HG03575 (cell line): Measurements from ENCODE around the gene PILRB.
"Not testable (repeated sequence)": the region's sequence is repeated elsewhere in the genome, so short reads cannot be mapped to it uniquely, and the experiment has no call there.

Experiments used
- ATAC-seq: cut with Tn5 transposase; IDR thresholded peaks from one replicate; pipeline ENCODE4 v1.9.1; 2021; ENCODE audit not compliant: unreplicated experiment, insufficient number of reproducible peaks, low FRiP score; ENCODE audit errors: extremely low read depth

Gene PILRB

DNA sequence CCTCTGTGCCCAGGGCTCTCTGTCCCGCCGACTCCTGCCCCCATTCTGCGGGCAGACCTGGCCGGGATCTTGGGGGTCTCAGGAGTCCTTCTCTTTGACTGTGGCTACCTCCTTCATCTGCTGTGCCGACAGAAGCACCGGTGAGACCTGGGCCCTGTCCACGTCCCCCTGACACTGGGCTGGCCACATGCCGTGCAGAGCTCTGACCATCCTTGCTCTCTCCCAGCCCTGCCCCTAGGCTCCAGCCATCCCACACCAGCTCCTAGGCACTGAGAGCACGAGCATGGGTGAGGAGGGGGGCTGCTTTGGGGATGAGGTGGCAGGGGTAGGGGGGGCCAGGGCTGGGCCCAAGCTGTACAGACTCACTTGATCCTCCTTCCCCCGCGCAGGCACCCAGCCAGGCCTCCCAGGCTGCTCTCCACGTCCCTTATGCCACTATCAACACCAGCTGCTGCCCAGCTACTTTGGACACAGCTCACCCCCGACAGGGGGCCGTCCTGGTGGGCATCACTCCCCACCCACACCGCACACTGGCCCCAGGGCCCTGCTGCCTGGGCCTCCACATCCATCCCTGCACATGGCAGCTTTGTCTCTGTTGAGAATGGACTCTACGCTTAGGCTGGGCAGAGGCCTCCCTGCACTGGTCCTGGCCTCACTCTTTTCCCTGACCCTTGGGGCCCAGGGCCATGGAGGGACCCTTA, 4.8 kb upstream of the PILRB start:
- no peak for ATAC-seq

DNA sequence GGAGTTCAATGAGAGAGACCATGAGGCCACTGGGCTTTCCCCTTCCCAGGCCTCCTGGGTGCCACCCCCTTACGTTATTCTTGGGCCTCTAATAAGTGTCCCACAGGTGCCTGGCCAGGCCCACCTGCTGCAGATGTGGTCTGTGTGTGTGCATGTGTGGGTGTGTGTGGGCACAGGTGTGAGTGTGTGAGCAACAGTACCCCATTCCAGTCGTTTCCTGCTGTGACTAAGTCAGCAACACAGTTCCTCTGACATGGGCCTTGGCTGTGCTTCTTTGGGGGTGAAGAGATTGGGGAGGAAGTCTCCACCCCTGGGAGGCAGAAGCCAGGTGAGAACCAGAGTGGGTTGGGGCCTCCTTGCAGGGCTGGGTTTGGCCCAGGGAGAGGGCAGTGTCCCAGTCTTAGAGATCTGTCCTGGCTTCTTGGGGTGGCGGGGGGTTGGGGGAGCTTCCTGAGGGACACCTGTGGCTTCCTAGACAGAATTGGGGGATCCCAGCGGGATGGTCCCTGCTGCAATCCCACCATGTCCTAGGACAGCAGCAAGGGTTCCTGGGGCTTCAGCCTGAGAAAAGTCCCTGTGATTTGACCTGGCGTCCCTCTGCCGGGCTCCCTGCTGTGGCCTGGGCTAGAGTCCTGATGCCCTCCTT, 4.1 kb upstream of the PILRB start:
- ATAC-seq: no peak

DNA sequence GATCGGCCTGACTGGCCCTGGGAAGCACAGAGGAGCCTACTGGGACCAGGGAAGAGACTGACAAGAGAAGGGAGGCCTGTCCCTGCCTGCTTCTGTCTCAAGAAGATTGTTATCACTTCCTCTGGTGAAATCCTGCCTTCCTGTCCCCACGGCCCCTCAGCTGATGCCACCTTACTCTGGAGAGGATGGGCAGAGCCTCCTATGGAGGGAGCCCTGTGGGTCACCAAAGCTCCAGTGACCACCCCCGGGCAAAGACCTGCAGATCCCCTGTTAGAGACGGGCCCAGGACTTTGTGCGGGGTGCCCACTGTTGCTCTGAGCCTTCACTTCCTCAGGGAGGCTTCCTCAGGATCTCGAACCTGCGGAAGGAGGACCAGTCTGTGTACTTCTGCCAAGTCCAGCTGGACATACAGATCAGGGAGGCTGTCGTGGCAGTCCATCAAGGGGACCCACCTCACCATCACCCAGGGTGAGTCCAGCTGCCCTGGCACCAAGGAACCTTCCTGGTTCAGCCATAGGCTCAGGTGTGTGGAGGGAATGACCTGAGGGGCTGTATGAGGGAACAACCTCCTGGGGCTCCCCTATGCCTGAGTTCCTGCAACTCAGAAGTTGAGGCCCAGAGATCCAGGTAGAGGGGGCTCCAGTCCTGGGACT, 1.4 kb upstream of the PILRB start:
- ATAC-seq: no peak

DNA sequence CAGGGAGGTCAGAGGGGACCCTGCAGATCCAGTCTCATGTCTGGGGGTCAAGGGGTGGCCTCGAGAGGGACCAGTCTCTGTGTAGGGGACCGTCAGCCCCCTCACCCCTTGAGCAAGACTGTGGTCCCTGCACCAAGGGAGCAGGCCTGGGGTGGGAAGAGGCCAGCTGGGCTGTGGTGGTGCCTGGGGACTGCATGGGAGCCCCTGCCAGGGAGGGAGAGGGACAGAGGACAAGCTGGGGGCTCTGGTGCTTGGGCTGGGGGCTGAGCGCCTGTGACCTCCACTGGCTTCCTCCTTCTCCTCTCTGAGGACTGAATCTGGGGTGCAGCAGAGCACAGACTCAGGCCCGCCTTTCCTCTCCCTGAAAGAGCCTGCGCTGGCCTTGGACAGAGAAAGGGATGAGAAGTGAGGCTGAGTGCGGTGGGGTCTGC, 771 bp upstream of the PILRB start:
- ATAC-seq: no peak

DNA sequence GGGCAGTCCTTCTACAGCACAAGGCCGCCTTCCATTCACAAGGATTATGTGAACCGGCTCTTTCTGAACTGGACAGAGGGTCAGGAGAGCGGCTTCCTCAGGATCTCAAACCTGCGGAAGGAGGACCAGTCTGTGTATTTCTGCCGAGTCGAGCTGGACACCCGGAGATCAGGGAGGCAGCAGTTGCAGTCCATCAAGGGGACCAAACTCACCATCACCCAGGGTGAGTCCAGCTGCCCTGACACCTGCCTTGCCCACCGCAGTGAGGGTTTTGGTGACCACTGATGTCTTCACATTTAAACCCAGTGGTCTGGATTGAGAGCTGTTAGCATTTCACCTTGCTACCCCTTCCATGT, 918 bp downstream of the PILRB start:
- ATAC-seq: no peak

DNA sequence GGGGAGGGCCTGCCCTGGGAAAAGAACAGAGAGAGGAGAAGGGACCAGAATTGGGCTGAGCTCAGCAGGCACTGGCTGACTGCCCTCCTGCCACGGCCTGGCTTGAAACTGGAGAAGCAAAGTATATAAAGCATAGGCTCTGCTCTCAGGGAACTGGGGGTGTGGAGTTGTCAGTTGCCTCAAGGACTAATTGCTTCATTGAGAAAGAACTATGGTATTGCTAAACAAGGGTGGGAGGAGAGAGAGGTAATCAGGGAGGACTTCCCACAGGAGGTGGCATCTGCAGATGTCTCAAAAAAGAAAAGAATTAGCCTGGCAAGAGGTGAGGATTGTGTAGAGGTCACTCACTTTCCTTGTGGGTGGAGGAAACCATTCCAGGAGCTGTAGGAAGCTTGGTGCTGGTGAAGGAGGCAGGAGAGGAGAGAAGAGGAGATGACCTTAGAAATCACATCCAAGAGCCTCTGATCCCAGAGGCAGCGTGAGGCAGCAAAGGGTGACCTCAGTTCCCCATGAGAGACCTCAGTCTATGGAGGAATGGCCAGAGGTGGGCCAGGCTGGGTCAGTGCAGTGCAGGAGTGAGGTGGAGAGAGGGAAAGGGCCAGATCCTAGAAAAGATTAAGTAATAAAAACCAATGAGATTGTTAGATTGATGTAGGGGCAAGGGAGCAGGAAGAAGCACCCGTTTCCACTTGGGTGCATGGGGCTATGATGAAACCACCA, 2.4 kb downstream of the PILRB start:
- no peak for ATAC-seq

DNA sequence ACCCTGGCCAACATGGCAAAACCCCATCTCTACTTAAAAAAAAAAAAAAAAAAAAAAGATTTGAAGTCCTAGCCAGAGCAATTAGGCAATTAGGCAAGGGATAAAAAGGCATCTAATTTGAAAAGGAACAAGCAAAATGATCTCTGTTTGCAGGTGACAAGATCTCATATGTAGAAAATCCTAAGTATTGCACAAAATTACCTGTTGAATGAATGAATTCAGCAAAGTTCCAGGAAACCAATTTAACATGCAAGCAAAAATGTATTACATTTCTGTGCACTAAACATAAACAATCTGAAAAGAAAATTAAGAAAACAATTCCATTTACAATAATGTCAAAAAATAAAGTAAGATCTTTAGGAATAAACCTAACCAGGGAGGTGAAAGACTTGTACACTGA, 5.2 kb downstream of the PILRB start:
- no peak for ATAC-seq

DNA sequence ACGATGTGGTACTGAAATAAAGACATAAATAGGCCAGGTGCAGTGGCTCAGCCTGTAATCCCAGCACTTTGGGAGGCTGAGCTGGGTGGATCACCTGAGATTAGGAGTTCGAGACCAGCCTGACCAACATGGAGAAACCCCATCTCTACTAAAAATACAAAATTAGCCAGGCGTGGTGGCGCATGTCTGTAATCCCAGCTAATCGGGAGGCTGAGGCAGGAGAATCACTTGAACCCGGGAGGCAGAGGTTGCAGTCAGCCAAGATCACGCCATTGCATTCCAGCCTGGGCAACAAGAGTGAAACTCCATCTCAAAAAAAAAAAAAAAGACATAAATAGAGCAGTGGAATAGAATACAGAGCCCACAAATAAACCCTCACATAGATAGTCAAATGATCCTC, 5.9 kb downstream of the PILRB start:
- not testable (repeated sequence) for ATAC-seq

DNA sequence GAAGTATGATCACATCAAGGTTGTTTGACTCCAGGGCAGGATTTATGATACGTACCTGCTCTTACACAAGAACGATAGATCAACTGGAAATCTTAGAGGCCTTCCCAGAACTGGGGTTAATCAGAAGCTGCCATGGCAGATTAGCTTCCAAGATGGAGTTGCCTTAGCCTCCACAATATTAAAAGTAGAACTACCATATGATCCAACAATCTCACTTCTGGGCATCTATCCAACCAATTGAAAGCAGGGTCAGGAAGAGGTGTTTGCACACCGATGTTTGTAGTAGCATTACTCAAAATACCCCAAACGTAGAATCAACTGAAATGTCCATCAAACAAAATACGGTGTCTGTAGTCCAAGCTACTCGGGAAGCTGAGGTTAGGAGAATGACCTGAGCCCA, 6.6 kb downstream of the PILRB start:
- ATAC-seq: no peak

DNA sequence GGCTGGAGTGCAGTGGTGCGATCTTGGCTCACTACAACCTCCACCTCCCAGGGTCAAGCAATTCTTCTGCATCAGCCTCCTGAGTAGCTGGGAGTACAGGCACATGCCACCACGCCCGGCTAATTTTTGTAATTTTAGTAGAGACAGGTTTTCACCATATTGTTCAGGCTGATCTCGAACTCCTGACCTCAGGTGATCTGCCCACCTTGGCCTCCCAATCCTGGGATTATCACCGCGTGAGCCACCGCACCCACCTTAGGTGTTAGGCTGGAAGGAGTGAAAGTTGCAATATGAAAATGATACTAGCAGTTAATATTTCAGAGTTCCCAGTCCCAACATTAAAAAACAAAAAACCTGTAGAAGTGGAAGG, 8.1 kb downstream of the PILRB start:
- ATAC-seq: not testable (repeated sequence)

DNA sequence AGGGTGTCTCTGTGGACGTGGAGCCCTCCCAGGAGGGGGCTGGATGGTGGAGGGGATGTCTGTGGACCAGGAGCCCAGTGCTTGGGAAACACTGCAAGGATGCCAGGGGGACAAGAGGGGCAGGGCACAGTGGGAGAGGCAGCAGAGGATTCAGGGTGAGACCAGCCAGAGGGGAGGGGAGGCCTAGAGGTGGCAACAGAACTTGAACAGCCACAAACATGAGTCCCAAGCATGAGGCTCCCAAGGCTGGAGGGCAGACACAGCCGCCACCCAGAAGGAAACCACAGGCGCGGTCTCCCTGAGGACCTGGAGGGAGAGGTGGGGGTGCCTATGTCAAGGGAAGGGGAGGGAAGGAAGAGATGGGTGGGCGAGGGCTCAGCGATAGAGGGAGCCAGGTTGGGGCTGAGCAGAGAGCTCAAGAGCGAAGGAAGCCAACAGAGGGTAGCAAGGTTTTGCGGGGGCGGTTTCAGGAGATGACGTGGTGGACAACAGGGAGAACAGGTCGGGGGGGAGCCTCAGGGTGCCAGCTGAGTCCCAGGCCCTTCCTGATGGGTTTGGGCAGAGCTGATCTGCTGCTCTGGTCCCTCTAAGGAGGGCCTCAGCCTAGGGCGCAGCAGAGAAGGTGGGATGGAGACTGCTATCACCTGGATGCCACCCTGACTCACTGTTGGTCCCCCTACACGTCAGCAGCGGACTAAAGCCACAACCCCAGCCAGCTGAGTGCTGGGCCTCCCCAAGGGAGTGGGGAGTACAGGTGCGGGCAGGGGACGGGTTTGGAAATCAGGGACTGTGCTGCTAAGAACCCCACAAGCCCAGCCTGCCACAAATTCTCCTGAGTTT, 8.7 kb downstream of the PILRB start:
- ATAC-seq: no peak

DNA sequence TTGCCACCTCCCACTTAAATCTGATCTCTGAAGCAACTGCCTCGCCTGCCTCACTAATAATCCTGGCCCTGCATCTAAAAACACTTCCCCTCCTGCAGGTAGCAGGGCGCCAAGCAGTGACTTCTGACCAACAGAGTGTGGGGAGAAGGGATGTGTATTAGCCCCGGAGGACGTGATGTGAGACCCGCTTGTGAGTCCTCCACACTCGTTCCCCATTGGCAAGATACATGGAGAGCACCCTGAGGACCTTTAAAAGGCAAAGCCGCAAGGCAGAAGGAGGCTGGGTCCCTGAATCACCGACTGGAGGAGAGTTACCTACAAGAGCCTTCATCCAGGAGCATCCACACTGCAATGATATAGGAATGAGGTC, 9.3 kb downstream of the PILRB start:
- ATAC-seq: no peak

DNA sequence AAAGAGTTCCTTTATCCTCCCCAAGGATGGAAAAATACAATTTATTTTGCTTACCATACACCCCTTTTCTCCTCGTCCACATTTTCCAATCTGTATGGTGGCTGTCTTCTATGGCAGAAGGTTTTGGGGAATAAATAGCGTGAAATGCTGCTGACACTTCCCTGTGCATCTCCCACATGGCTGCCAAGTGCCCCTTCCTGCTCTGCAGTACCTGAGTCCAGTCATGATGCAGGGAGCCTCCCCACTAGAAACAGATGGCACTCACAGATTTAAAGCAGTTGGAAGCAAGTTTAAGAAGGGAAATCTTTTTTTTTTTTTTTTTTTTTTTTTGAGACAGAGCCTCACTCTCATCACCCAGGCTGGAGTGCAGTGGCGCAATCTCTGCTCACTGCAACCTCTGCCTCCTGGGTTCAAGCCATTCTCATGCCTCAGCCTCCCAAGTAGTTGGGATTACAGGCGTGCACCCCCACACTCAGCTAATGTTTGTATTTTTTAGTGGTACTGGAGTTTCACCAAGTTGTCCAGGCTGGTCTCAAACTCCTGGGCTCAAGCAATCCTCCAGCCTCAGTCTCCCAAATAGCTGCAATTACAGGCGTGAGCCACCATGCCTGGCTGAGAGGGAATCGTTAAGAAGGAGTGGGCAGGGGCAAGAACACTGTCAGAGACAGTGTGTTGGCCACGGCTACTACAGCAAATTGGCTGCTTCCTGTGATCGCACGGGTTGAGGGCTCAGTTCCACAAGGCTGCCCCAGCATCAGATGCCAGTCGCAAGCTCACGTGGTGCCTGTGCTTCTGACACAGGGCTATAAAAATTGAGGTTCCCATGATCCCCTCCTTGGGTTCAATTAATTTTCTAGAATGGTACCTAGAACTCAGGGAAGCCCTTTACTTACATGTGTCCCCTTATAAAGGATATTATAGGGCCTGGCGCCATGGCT, 10.0 kb downstream of the PILRB start:
- ATAC-seq: no peak

DNA sequence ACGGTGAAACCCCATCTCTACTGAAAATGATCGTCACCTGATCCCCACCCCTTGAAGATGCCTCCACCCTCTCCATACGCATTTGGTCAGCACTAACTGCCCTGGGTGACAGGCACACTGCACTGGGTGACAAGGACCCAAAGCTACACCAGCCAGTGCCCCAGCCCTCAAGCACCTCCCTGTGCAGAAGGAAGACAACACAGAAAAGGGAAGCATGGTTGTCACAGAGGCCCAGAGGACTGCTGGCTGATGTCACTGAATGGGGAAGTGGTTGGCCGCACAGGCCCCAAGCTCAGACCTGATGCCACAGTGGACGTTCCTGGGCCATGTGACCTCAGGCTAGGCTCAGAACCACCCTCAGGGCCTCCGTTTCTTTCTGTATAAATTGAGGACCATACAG, 11.2 kb downstream of the PILRB start:
- ATAC-seq: peak; percentile 32

DNA sequence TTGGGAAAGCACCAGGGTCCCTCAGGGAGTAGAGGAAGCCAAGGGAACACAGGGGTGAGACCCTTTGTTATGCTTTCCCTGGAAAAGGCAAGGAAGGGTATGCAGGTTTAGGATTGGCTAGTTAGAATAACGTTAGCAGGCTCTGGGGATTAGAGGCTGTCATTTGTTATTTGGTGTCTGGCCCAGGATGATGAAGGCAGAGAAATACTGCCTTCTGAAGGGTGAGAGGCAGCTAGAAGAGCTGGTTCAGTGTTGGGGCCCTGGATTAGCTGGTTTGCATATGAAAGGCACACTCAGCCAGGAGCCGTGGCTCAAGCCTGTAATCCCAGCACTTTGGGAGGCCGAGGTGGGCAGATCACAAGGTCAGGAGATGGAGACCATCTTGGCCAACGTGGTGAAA, 12.4 kb downstream of the PILRB start:
- ATAC-seq: no peak

DNA sequence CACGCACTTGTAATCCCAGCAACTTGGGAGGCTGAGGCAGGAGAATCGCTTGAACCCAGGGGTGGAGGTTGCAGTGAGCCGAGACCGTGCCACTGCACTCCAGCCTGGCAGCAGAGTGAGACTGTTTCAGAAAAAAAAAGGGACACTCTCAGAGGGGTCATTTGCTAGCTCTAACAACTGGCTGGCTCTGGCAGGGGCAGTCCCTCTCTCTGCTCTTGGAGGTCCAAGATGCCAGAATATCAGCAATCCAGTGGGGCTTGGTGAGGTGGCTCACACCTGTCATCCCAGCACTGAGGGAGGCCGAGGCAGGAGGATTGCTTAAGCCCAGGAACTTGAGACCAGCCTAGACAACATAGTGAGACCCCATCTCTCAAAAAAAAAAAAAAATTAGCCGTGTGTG, 12.8 kb downstream of the PILRB start:
- no peak for ATAC-seq

DNA sequence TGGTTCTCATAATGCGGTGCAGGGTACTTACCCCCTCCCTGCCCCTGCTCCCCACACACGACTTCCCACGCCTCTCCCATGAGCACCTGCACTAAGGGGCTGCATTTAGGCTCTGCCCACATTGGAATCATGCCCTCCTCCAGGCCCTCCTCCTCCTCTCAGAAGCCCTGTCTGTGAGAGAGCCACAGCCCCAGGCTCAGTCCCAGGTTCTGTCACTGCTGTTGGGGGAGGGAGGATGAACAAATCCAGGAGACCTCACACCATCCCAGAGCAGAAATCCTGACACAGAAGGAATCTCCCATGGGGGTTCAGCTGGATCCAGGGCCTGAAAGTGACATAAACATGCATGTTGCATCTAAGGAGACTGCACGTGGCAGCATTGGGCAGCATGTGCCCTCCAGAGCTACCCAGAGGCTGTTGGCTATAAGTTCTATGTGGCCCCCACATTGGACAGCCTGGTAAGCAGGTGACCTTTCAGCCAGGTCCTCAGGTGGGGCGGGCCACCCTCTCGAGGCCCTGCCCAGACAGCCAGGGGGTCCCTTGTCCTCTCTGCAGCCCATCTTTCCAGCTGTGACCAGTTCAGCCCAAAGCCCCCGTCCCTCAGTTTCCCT, 13.7 kb downstream of the PILRB start:
- ATAC-seq: no peak

DNA sequence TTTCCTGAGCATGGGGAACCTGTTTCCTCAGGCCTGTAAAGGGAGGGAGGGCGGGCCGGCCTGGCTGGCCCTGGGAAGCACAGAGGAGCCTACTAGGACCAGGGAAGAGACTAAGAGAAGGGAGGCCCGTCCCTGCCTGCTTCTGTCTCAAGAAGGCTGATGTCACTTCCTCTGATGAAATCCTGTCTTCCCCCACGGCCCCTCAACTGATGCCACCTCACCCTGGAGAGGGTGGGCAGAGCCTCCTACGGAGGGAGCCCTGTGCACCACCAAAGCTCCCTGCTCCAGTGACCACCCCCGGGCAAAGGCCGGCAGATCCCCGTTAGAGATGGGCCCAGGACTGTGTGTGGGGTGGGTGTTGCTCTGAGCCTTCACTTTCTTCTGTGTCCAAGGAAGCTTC, 14.3 kb downstream of the PILRB start:
- no peak for ATAC-seq
